Endothelial cell of umbilical vein (primary cell): ENCODE data around the gene KIF15. TPM values are rescaled to one million over a fixed set of nuclear protein-coding genes. Genes with fewer than 3 reads are reported as not detected.

Source experiments
- BruUV-seq: library from RNA; stranded (reverse); fragments of 400-500 nt; replicated peaks from 2 replicates; lab custom pipeline; 2021; lab: Mats Ljungman, UMichigan
- CTCF ChIA-PET: fragments of 300-600, 350-600 bp; sonication (Branson Sonifier 250); formaldehyde crosslinking; loops from one replicate; lab custom pipeline; 2021; ENCODE audit warnings: antibody characterized with exemption, inconsistent platforms; lab: Charles Lee
- POLR2A ChIA-PET: fragments of 300-600, 350-600 bp; sonication (Branson Sonifier 250); formaldehyde crosslinking; loops from one replicate; lab custom pipeline; 2021; ENCODE audit warnings: antibody characterized with exemption, inconsistent platforms; lab: Charles Lee
- DNase-seq: peaks from one replicate; pipeline ENCODE4 v3.0.0-alpha.2; 2011; ENCODE audit warnings: low read depth, low spot score
- FAIRE-seq: peaks from 2 replicates; lab custom pipeline; 2011; peaks lifted over from hg19 to GRCh38; lab: Jason Lieb, UNC
- H2AFZ ChIP-seq: 2 replicates; pipeline ENCODE4 v1.6.0; 2012; ENCODE audit warnings: low read depth, low read length, control low read depth, inconsistent platforms
- H3K27ac ChIP-seq: 2 replicates; pipeline ENCODE4 v1.5.1; 2011; ENCODE audit warnings: low read depth, mild to moderate bottlenecking, control low read depth, low read length, moderate library complexity; ENCODE audit not compliant: insufficient read depth
- H3K27me3 ChIP-seq, 2 experiments: 2 replicates each; pipeline versions ENCODE4 v1.6.0 to v1.6.1; 2011; ENCODE audit warnings: low read length in 2 of 2, mixed read lengths in 1 of 2; ENCODE audit not compliant: control insufficient read depth in 2 of 2, insufficient read depth in 2 of 2
- H3K36me3 ChIP-seq, 2 experiments: 2 replicates in 1 of 2; 3 replicates in 1 of 2; pipeline ENCODE4 v1.5.1; 2011; ENCODE audit warnings: low read length in 2 of 2, mild to moderate bottlenecking in 1 of 2, moderate library complexity in 1 of 2; ENCODE audit not compliant: control insufficient read depth in 2 of 2, insufficient read depth in 2 of 2; ENCODE audit errors: extremely low read depth in 1 of 2
- H3K4me1 ChIP-seq: 3 replicates; pipeline ENCODE4 v1.5.1; 2011; ENCODE audit warnings: mild to moderate bottlenecking, low read length; ENCODE audit not compliant: control insufficient read depth, insufficient read depth; ENCODE audit errors: extremely low read depth
- H3K4me2 ChIP-seq: 2 replicates; pipeline ENCODE4 v1.6.1; 2011; ENCODE audit warnings: low read length, control low read depth, mixed read lengths; ENCODE audit not compliant: insufficient read depth
- H3K4me3 ChIP-seq, 3 experiments: fragments of 200-600 bp in 1 of 3; sonication (generic), shearing (Covaris generic) in 1 of 3; replicated peaks in 1 of 3; 2 replicates each; pipeline ENCODE4 v1.5.1; 2011 to 2016; ENCODE audit warnings: control low read depth in 3 of 3, low read length in 3 of 3, mild to moderate bottlenecking in 2 of 3, inconsistent platforms in 1 of 3, low read depth in 1 of 3, moderate library complexity in 1 of 3; ENCODE audit not compliant: insufficient read depth in 1 of 3
- H3K79me2 ChIP-seq: 2 replicates; pipeline ENCODE4 v1.6.0; 2012; ENCODE audit warnings: low read length, inconsistent platforms; ENCODE audit not compliant: control insufficient read depth, insufficient read depth
- H3K9ac ChIP-seq: replicated peaks from 2 replicates; pipeline ENCODE3; 2011; ENCODE audit warnings: low read length, control low read depth; ENCODE audit not compliant: insufficient read depth; ENCODE audit errors: extremely low read depth
- H3K9me1 ChIP-seq: replicated peaks from 3 replicates; pipeline ENCODE4 v1.6.0; 2011; ENCODE audit warnings: mild to moderate bottlenecking, low read length; ENCODE audit not compliant: control insufficient read depth, insufficient read depth; ENCODE audit errors: extremely low read depth
- H3K9me3 ChIP-seq: replicated peaks from 2 replicates; pipeline ENCODE4 v1.5.1; 2012; ENCODE audit warnings: low read length, inconsistent platforms; ENCODE audit not compliant: control insufficient read depth, insufficient read depth
- H4K20me1 ChIP-seq: replicated peaks from 2 replicates; pipeline ENCODE3; 2011; ENCODE audit warnings: mild to moderate bottlenecking, low read length; ENCODE audit not compliant: control insufficient read depth, insufficient read depth; ENCODE audit errors: extremely low read depth
- CTCF ChIP-seq, 2 donors: IDR thresholded peaks; 1 replicate in 1 of 2; 2 replicates in 1 of 2; pipeline ENCODE4 v1.5.1; 2011; ENCODE audit warnings: low read length in 2 of 2, mild to moderate bottlenecking in 2 of 2, moderate library complexity in 2 of 2, control low read depth in 1 of 2, inconsistent platforms in 1 of 2, low read depth in 1 of 2; ENCODE audit not compliant: insufficient read depth in 1 of 2; ENCODE audit errors: extremely low read depth in 1 of 2
- EZH2 ChIP-seq: IDR thresholded peaks from 2 replicates; pipeline ENCODE4 v1.6.1; 2012; ENCODE audit warnings: borderline replicate concordance, low read depth, mild to moderate bottlenecking, moderate library complexity, low read length, inconsistent platforms; ENCODE audit not compliant: severe bottlenecking
- FOS ChIP-seq: IDR thresholded peaks from 2 replicates; pipeline ENCODE4 v1.6.1; 2011; ENCODE audit warnings: mild to moderate bottlenecking, low read length, moderate library complexity, borderline replicate concordance; ENCODE audit not compliant: insufficient read depth
- GATA2 ChIP-seq: IDR thresholded peaks from 2 replicates; pipeline ENCODE4 v1.7.0; 2011; ENCODE audit warnings: low read depth, mild to moderate bottlenecking, moderate library complexity, mixed read lengths, low read length; ENCODE audit not compliant: insufficient read length, insufficient read depth
- JUN ChIP-seq: IDR thresholded peaks from 2 replicates; pipeline ENCODE4 v1.6.1; 2011; ENCODE audit warnings: borderline replicate concordance, low read depth; ENCODE audit not compliant: insufficient read length, insufficient read depth
- MYC ChIP-seq: IDR thresholded peaks from one replicate; pipeline ENCODE4 v1.6.1; 2011; ENCODE audit warnings: mild to moderate bottlenecking, low read depth, low read length
- POLR2A ChIP-seq: IDR thresholded peaks from 2 replicates; pipeline ENCODE4 v1.6.1; 2012; ENCODE audit warnings: low read depth, mild to moderate bottlenecking, control low read depth, low read length
- POLR2AphosphoS5 ChIP-seq: IDR thresholded peaks from 2 replicates; pipeline ENCODE4 v1.6.1; 2012; ENCODE audit warnings: low read depth, mild to moderate bottlenecking, control low read depth, low read length, moderate library complexity; ENCODE audit not compliant: insufficient read depth
- dilution Hi-C: fragments of 300-500 bp; cut with MboI; formaldehyde crosslinking; loops from one replicate; pipeline ENCODE4 v1.15.0; 2019; ENCODE audit warnings: low sequenced_read_pairs; ENCODE audit not compliant: extremely low pct_ligation_motif_present
- intact Hi-C: fragments of 100-400 bp; cut with micrococcal nuclease; formaldehyde crosslinking; loops from one replicate; pipeline ENCODE4 v1.10.0; 2022
- polyA plus RNA-seq, 4 experiments: library from polyadenylated mRNA; depleted of rRNA in 3 of 4; stranded (reverse) in 3 of 4; unstranded in 1 of 4; fragments of >200 nt; gene quantifications; 2 replicates each; pipeline versions ENCODE4 v1.2.1 to v1.2.3, GENCODE V29; 2011 to 2012; ENCODE audit warnings: missing spikeins in 1 of 4
- total RNA-seq: library from RNA; stranded (reverse); gene quantifications from 2 replicates; pipeline ENCODE4 v1.2.3, GENCODE V29; 2021
- TF ChIP-seq, protein P1 (sequence below): IDR thresholded peaks from 2 replicates; pipeline ENCODE4 v1.6.1; 2011; ENCODE audit not compliant: insufficient read depth, insufficient read length

KIF15 gene
- total and polyA plus RNA-seq, 2 donors (not counting 3 experiments of a cell fraction or from before 2014, with no cell fraction given): 2.2 to 21.6 TPM

DNA sequence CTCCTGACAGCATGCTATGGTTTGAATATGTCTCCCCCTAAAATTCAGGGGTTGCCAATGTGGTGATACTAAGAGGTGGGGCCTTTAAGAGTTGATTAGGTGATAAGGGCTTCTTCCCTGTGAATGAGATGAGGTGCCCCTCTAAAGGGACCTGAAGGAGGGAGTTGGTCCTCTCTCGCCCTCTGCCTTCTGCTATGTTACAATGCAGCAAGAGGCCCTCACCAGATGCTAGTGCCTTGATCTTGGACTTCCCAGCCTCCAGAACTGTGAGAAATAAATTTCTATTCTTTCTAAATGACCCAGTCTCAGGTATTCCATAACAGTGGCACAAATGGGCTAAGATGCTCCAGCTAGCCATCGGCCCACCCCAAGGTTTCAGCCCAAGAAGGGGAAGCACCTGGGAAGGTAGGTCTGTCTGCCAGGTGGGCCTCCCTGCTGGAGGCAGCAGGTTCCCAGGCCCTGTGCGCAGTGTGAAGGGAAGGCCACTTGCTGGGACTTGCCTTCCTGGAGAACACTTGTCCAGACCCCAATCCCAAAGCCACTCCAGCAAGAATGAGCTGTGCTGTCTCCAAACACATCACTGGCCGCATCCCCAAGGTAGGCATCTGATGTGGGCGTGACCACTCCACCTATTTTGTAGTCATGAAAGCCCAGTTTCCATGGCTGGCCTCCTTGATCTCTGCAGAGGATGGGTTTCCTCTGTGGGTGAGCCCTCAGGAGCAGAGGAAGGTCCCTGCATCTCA lies 121.8 kb downstream of the KIF15 start:
- Histone ChIP-seq H3K4me3 (no peak overlapping the region), H4K20me1 (no peaks in the 10 kb centered on the region), H3K4me2 (peak overlapping the region; percentile 9), H3K9me1 (no peaks in the 10 kb centered on the region), H3K36me3 (no peaks in the 10 kb centered on the region), H3K9me3 (no peaks in the 10 kb centered on the region), H3K9ac (peak overlapping the region; percentile 16), H3K79me2 (no peaks in the 10 kb centered on the region), H3K27me3 (no peaks in the 10 kb centered on the region), H2AFZ (peak overlapping the region; percentile 22), H3K4me1 (peaks cover 38% of the 10 kb centered on the region), H3K27ac (peak overlapping the region; percentile 91)
- POLR2A ChIA-PET: no interaction called here
- DNase-seq (no peak), FAIRE-seq (peak; percentile 8)
- CTCF ChIA-PET: interaction anchor here (0.9 to 2.9 kb wide), 3 partner anchors 30 to 350 kb away, joined by 3 to 15 read pairs (median 3); no protein-coding TSS in a partner anchor
- BruUV-seq: no TSS peak
- no peak for TF ChIP-seq MYC
- no peak for TF ChIP-seq POLR2A
- TF ChIP-seq, protein P1, sequence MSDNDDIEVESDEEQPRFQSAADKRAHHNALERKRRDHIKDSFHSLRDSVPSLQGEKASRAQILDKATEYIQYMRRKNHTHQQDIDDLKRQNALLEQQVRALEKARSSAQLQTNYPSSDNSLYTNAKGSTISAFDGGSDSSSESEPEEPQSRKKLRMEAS: no peak
- no peak for TF ChIP-seq GATA2
- no peak for TF ChIP-seq CTCF (IDR thresholded peaks at IDR 0.05; ENCODE audit: extremely low read depth in 1 of 2, insufficient read depth in 1 of 2, low read depth in 1 of 2, low read length in 2 of 2)
- TF ChIP-seq JUN: no peak
- TF ChIP-seq FOS: no peak
- no peak for TF ChIP-seq POLR2AphosphoS5
- no peak for TF ChIP-seq EZH2
- dilution Hi-C loops: no loop called here
- intact Hi-C loops: loop anchor here (10.0 kb wide), 1 partner anchor 239 kb away; the partner anchor contains the start of gene ZNF35
